HEK293T (cell line): ENCODE data around the gene SGPL1.

Source experiments
- BHLHE40 ChIP-seq: fragments of 450-650 bp; IDR thresholded peaks from 2 replicates; pipeline ENCODE4 v1.6.1; 2016; ENCODE audit warnings: mild to moderate bottlenecking, moderate library complexity, borderline replicate concordance
- ELF4 ChIP-seq: fragments of 450-650 bp; IDR thresholded peaks from 2 replicates; pipeline ENCODE4 v1.6.1; 2017; ENCODE audit warnings: antibody characterized with exemption
- FOXA1 ChIP-seq: fragments of 450-650 bp; IDR thresholded peaks from 2 replicates; pipeline ENCODE4 v1.6.1; 2016; ENCODE audit warnings: mild to moderate bottlenecking
- FOXK2 ChIP-seq: fragments of 450-650 bp; IDR thresholded peaks from 2 replicates; pipeline ENCODE4 v1.6.1; 2016; ENCODE audit warnings: mild to moderate bottlenecking
- FOXM1 ChIP-seq: fragments of 450-650 bp; IDR thresholded peaks from 2 replicates; pipeline ENCODE4 v1.6.1; 2017; ENCODE audit warnings: mild to moderate bottlenecking, borderline replicate concordance
- L3MBTL2 ChIP-seq: fragments of 450-650 bp; conservative IDR thresholded peaks from 2 replicates; pipeline ENCODE4 v1.6.1; 2016; ENCODE audit warnings: mild to moderate bottlenecking
- SP1 ChIP-seq: fragments of 450-650 bp; IDR thresholded peaks from 2 replicates; pipeline ENCODE4 v1.6.1; 2017
- SUZ12 ChIP-seq: fragments of 450-650 bp; IDR thresholded peaks from 2 replicates; pipeline ENCODE4 v1.6.1; 2016; ENCODE audit warnings: mild to moderate bottlenecking
- TARDBP ChIP-seq: fragments of 450-650 bp; IDR thresholded peaks from 2 replicates; pipeline ENCODE4 v1.6.1; 2016

DNA sequence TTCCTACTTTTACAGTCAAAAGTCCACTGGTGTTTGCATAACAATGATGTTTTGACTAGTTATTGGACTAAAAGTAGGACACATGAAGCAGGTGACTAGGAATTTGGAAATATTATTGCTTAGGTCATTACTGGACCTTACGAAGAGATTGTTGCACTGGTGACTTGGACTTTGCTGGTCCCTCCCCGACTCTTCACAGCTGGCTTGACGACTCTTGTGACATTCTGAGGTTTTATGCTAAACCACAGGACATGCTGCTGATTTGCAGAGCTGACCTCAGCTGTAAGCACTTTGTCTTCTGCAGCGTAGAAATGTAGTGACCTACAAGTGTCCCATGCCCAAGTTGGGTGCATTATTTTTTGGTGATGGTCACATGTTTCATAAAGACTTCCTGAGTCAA lies 50.7 kb downstream of the SGPL1 start:
- TF ChIP-seq SP1 = no peak
- no peak for TF ChIP-seq ELF4
- no peak for TF ChIP-seq FOXM1
- TF ChIP-seq TARDBP = no peak
- no peak for TF ChIP-seq L3MBTL2
- TF ChIP-seq BHLHE40 = no peak
- no peak for TF ChIP-seq SUZ12
- TF ChIP-seq FOXA1 = no peak
- TF ChIP-seq FOXK2 = no peak
